WERI-Rb-1 (cell line): ENCODE results near the gene PRORP.

Experiments used
- DNase-seq: peaks from one replicate; pipeline ENCODE4 v3.0.0-alpha.2; 2020
- H3K27ac ChIP-seq: fragments of 250-450 bp; sonication (Bioruptor Pico); 2 replicates; pipeline ENCODE4 v1.5.1; 2020; ENCODE audit warnings: mild to moderate bottlenecking, moderate library complexity
- H3K27me3 ChIP-seq: fragments of 250-450 bp; sonication (Bioruptor Pico); 2 replicates; pipeline ENCODE4 v1.5.1; 2021; ENCODE audit warnings: mild to moderate bottlenecking, low read depth, moderate library complexity; ENCODE audit not compliant: insufficient read depth, severe bottlenecking
- H3K36me3 ChIP-seq: fragments of 250-450 bp; sonication (Bioruptor Pico); 2 replicates; pipeline ENCODE4 v1.5.1; 2020; ENCODE audit warnings: mild to moderate bottlenecking, moderate library complexity
- H3K4me3 ChIP-seq: 2 replicates; pipeline ENCODE4 v1.5.1; 2011; ENCODE audit warnings: low read depth, mild to moderate bottlenecking, control low read depth, low read length
- H3K9me3 ChIP-seq: fragments of 250-450 bp; sonication (Bioruptor Pico); 2 replicates; pipeline ENCODE4 v1.5.1; 2021; ENCODE audit warnings: mild to moderate bottlenecking, moderate library complexity; ENCODE audit not compliant: severe bottlenecking
- CTCF ChIP-seq: IDR thresholded peaks from 2 replicates; pipeline ENCODE4 v1.5.1; 2011; ENCODE audit warnings: low read depth, mild to moderate bottlenecking, control low read depth, inconsistent platforms, low read length

Gene PRORP

GRCh38 chr14:35161231-35161630 lies 38.9 kb downstream of the PRORP start:
- Histone ChIP-seq H3K9me3 (no peaks in the 10 kb centered on the region), H3K27ac (no peak overlapping the region), H3K36me3 (no peaks in the 10 kb centered on the region), H3K27me3 (no peaks in the 10 kb centered on the region), H3K4me3 (no peak overlapping the region)
- no peak for TF ChIP-seq CTCF
- DNase-seq = no peak

GRCh38 chr14:35163384-35163783 lies 41.0 kb downstream of the PRORP start:
- TF ChIP-seq CTCF = no peak
- Histone ChIP-seq H3K27ac (no peak overlapping the region), H3K36me3 (no peaks in the 10 kb centered on the region), H3K27me3 (no peaks in the 10 kb centered on the region), H3K4me3 (no peak overlapping the region), H3K9me3 (no peaks in the 10 kb centered on the region)
- DNase-seq = no peak

GRCh38 chr14:35164849-35165248 lies 42.5 kb downstream of the PRORP start:
- DNase-seq = no peak
- no peak for TF ChIP-seq CTCF

GRCh38 chr14:35167496-35167895 lies 45.1 kb downstream of the PRORP start:
- H3K4me3 ChIP-seq = no peak overlapping the region
- no peaks in the 10 kb centered on the region for H3K27me3 ChIP-seq
- TF ChIP-seq CTCF = no peak
- H3K27ac ChIP-seq = no peak overlapping the region
- H3K36me3 ChIP-seq = no peaks in the 10 kb centered on the region
- H3K9me3 ChIP-seq = no peaks in the 10 kb centered on the region
- DNase-seq = no peak

More at GRCh38 chr14:35164849-35165248, 42.5 kb downstream of the PRORP start:
- Histone ChIP-seq H3K4me3 (no peak overlapping the region), H3K27me3 (no peaks in the 10 kb centered on the region), H3K27ac (no peak overlapping the region), H3K36me3 (no peaks in the 10 kb centered on the region), H3K9me3 (no peaks in the 10 kb centered on the region)
